Vagina (tissue), 2 donors: ENCODE results near the gene COL18A1. TPM values are rescaled to one million over a fixed set of nuclear protein-coding genes. Genes with fewer than 3 reads are reported as not detected.

Experiments
- DNase-seq, 2 donors: peaks; one replicate each; pipeline ENCODE4 v3.0.0-alpha.2; 2017; ENCODE audit errors: extremely low spot score in 2 of 2
- H3K27ac ChIP-seq: fragments of 200-600 bp; sonication (generic); one replicate; pipeline ENCODE4 v1.5.1; 2019
- H3K27me3 ChIP-seq: fragments of 200-600 bp; sonication (generic); one replicate; pipeline ENCODE4 v1.5.1; 2019
- H3K36me3 ChIP-seq, 2 donors: fragments of 200-600 bp; sonication (generic); one replicate each; pipeline ENCODE4 v1.5.1; 2017 to 2019
- H3K4me1 ChIP-seq: fragments of 200-600 bp; sonication (generic); one replicate; pipeline ENCODE4 v1.5.1; 2019
- H3K4me3 ChIP-seq, 2 donors: fragments of 200-600 bp; sonication (generic); 1 replicate in 1 of 2; 2 replicates in 1 of 2; pipeline ENCODE4 v1.5.1; 2016 to 2019
- H3K9me3 ChIP-seq: fragments of 200-600 bp; sonication (generic); one replicate; pipeline ENCODE4 v1.5.1; 2019
- CTCF ChIP-seq, 3 experiments: fragments of 450-650 bp in 2 of 3; fragments of 200-600 bp in 1 of 3; sonication (generic) in 1 of 3; IDR thresholded peaks; one replicate each; pipeline ENCODE4 v1.5.1; 2017 to 2019; ENCODE audit warnings: antibody characterized with exemption in 3 of 3, mild to moderate bottlenecking in 2 of 3, moderate library complexity in 2 of 3
- POLR2A ChIP-seq, 2 donors: fragments of 450-650 bp; IDR thresholded peaks; one replicate each; pipeline ENCODE4 v1.6.1; 2017; ENCODE audit warnings: antibody characterized with exemption in 2 of 2, mild to moderate bottlenecking in 2 of 2, moderate library complexity in 2 of 2
- POLR2AphosphoS5 ChIP-seq, 2 donors: sonication (generic); formaldehyde crosslinking; IDR thresholded peaks; one replicate each; pipeline ENCODE4 v1.9.0; 2017; ENCODE audit warnings: antibody characterized with exemption in 2 of 2, mild to moderate bottlenecking in 2 of 2, low read depth in 1 of 2; ENCODE audit not compliant: insufficient read depth in 1 of 2
- intact Hi-C: fragments of 100-400 bp; cut with DNase I; formaldehyde crosslinking; loops from one replicate; pipeline ENCODE4 v1.15.1; 2023
- total RNA-seq: library from RNA; depleted of rRNA; stranded (reverse); fragments of >200 nt; gene quantifications from one replicate; pipeline ENCODE4 v1.2.3, GENCODE V29; 2016

The COL18A1 gene
- total RNA-seq, 1 donor from 2014 or later, result 86.7 TPM

DNA sequence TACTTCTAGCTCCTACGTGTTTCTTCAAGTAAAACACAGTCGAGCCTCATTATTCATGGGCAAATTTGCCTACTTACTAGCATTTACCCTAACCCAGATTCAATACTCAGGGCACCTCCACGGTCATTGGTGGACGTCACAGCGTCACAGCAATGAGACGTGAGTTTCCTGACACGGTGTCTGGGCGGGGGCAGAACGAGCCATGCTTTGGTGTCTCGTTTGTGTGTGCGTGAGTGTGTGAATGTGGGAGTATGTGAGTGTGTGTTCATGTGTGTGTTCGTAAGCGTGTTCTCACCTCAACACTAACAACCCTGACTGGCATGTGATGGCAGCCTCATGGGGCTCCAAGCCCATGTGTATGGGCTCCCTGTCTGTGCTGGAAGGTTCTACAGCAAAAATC is 17.5 kb upstream of the COL18A1 start:
- peak overlapping the region; percentile 93 for H3K27ac ChIP-seq
- DNase-seq, result no peak
- H3K9me3 ChIP-seq, result no peaks in the 10 kb centered on the region
- intact Hi-C loops, result no loop called here
- peak overlapping the region in 1 of 2 donors; percentile 2 for H3K4me3 ChIP-seq
- no peaks in the 10 kb centered on the region for H3K27me3 ChIP-seq
- peaks cover 40% of the 10 kb centered on the region for H3K4me1 ChIP-seq
- H3K36me3 ChIP-seq, result no peaks in the 10 kb centered on the region
- TF ChIP-seq CTCF (IDR thresholded peaks at IDR 0.05), result no peak
- no peak for TF ChIP-seq POLR2AphosphoS5 (IDR thresholded peaks at IDR 0.05; ENCODE audit: insufficient read depth in 1 of 2, low read depth in 1 of 2)

GRCh38 chr21:45388011-45388521 is 16.9 kb upstream of the COL18A1 start:
- TF ChIP-seq CTCF (IDR thresholded peaks at IDR 0.05) (no peak), POLR2A (IDR thresholded peaks at IDR 0.05) (no peak), POLR2AphosphoS5 (IDR thresholded peaks at IDR 0.05; ENCODE audit: insufficient read depth in 1 of 2, low read depth in 1 of 2) (no peak)

GRCh38 chr21:45388611-45389296 is 16.2 kb upstream of the COL18A1 start:
- H3K27me3 ChIP-seq, result no peaks in the 10 kb centered on the region
- no peaks in the 10 kb centered on the region for H3K36me3 ChIP-seq
- TF ChIP-seq POLR2A (IDR thresholded peaks at IDR 0.05) (no peak), POLR2AphosphoS5 (IDR thresholded peaks at IDR 0.05; ENCODE audit: insufficient read depth in 1 of 2, low read depth in 1 of 2) (no peak), CTCF (IDR thresholded peaks at IDR 0.05) (no peak)
- intact Hi-C loops, result no loop called here
- H3K9me3 ChIP-seq, result no peaks in the 10 kb centered on the region
- H3K4me3 ChIP-seq, result no peak overlapping the region
- H3K4me1 ChIP-seq, result peaks cover 40% of the 10 kb centered on the region
- H3K27ac ChIP-seq, result peak overlapping the region; percentile 93
- no peak for DNase-seq

More at GRCh38 chr21:45388011-45388521, 16.9 kb upstream of the COL18A1 start:
- intact Hi-C loops, result no loop called here
- H3K27me3 ChIP-seq, result no peaks in the 10 kb centered on the region
- no peaks in the 10 kb centered on the region for H3K36me3 ChIP-seq
- peak overlapping the region; percentile 93 for H3K27ac ChIP-seq
- no peak for DNase-seq
- H3K4me3 ChIP-seq, result no peak overlapping the region
- H3K4me1 ChIP-seq, result peaks cover 40% of the 10 kb centered on the region
- H3K9me3 ChIP-seq, result no peaks in the 10 kb centered on the region

GRCh38 chr21:45390121-45390751 is 14.7 kb upstream of the COL18A1 start:
- Histone ChIP-seq H3K9me3 (no peaks in the 10 kb centered on the region), H3K27ac (no peak overlapping the region), H3K4me3 (no peak overlapping the region), H3K27me3 (no peaks in the 10 kb centered on the region), H3K4me1 (peaks cover 36% of the 10 kb centered on the region), H3K36me3 (no peaks in the 10 kb centered on the region)
- TF ChIP-seq POLR2AphosphoS5 (IDR thresholded peaks at IDR 0.05; ENCODE audit: insufficient read depth in 1 of 2, low read depth in 1 of 2) (no peak), POLR2A (IDR thresholded peaks at IDR 0.05) (no peak), CTCF (IDR thresholded peaks at IDR 0.05) (no peak)
- intact Hi-C loops, result no loop called here
- no peak for DNase-seq
